ENCODE data around the gene ZNF205. TPM values are rescaled to one million over a fixed set of nuclear protein-coding genes. Genes with fewer than 3 reads are reported as not detected.

The ZNF205 gene
- total and polyA plus RNA-seq, 2 of the 13 experiments (the other 11 are each of a cell fraction or from before 2014, with no cell fraction given) = 5.8 to 10.2 TPM

DNA sequence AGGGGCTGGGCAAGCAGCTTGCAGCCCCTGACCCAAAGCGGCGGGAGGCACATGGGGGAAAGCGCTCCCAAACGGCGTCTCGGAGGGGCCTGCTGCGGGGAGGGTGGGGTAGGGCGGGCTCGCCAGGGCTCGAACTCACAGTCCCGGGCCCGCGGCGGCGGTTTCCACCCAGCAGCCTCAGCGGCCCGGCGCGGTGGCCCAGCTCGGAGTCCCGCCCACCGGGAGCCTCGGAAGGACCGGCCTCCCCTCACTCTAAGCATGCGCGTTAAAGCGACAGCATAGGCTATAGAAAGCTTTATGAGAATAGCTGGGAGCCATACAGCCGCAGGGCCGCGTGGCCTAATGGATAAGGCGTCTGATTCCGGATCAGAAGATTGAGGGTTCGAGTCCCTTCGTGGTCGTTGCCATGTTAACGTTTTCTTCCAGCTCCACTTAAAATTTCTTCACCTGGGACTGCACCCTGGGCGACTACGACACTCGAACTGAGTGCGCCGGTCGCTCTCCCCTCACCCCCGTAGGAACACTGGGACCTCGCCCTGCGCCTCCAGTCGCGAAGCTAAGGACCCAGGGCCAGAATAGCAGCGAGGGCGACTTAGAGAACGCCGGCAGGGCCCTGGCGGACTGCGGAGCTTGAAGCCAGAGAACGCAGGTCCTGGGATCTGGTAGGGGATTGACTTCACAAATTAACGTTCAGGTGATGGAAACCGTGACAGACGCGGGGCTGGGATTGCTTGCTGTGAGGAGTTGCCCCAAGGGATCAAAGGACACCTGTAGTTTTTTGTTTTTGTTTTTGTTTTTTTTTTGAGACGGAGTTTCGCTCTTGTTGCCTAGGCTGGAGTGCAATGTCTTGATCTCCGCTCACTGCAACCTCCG lies 38.2 kb downstream of the ZNF205 start (continued):
- TF ChIP-seq, protein P1, sequence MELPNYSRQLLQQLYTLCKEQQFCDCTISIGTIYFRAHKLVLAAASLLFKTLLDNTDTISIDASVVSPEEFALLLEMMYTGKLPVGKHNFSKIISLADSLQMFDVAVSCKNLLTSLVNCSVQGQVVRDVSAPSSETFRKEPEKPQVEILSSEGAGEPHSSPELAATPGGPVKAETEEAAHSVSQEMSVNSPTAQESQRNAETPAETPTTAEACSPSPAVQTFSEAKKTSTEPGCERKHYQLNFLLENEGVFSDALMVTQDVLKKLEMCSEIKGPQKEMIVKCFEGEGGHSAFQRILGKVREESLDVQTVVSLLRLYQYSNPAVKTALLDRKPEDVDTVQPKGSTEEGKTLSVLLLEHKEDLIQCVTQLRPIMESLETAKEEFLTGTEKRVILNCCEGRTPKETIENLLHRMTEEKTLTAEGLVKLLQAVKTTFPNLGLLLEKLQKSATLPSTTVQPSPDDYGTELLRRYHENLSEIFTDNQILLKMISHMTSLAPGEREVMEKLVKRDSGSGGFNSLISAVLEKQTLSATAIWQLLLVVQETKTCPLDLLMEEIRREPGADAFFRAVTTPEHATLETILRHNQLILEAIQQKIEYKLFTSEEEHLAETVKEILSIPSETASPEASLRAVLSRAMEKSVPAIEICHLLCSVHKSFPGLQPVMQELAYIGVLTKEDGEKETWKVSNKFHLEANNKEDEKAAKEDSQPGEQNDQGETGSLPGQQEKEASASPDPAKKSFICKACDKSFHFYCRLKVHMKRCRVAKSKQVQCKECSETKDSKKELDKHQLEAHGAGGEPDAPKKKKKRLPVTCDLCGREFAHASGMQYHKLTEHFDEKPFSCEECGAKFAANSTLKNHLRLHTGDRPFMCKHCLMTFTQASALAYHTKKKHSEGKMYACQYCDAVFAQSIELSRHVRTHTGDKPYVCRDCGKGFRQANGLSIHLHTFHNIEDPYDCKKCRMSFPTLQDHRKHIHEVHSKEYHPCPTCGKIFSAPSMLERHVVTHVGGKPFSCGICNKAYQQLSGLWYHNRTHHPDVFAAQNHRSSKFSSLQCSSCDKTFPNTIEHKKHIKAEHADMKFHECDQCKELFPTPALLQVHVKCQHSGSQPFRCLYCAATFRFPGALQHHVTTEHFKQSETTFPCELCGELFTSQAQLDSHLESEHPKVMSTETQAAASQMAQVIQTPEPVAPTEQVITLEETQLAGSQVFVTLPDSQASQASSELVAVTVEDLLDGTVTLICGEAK (IDR thresholded peaks at IDR 0.05) = no peak
- TF ChIP-seq, protein P1 (CRISPR knock-in tag; IDR thresholded peaks at IDR 0.05) = 0 out of 2 replicates have a peak, but pooled peaks have one; percentile 36
- TF ChIP-seq, protein P2, sequence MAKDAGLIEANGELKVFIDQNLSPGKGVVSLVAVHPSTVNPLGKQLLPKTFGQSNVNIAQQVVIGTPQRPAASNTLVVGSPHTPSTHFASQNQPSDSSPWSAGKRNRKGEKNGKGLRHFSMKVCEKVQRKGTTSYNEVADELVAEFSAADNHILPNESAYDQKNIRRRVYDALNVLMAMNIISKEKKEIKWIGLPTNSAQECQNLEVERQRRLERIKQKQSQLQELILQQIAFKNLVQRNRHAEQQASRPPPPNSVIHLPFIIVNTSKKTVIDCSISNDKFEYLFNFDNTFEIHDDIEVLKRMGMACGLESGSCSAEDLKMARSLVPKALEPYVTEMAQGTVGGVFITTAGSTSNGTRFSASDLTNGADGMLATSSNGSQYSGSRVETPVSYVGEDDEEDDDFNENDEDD (CRISPR knock-in tag; IDR thresholded peaks at IDR 0.05; ENCODE audit: borderline replicate concordance) = peak; percentile 32; the same call in 1 of the 2 replicates
- TF ChIP-seq, protein P3, sequence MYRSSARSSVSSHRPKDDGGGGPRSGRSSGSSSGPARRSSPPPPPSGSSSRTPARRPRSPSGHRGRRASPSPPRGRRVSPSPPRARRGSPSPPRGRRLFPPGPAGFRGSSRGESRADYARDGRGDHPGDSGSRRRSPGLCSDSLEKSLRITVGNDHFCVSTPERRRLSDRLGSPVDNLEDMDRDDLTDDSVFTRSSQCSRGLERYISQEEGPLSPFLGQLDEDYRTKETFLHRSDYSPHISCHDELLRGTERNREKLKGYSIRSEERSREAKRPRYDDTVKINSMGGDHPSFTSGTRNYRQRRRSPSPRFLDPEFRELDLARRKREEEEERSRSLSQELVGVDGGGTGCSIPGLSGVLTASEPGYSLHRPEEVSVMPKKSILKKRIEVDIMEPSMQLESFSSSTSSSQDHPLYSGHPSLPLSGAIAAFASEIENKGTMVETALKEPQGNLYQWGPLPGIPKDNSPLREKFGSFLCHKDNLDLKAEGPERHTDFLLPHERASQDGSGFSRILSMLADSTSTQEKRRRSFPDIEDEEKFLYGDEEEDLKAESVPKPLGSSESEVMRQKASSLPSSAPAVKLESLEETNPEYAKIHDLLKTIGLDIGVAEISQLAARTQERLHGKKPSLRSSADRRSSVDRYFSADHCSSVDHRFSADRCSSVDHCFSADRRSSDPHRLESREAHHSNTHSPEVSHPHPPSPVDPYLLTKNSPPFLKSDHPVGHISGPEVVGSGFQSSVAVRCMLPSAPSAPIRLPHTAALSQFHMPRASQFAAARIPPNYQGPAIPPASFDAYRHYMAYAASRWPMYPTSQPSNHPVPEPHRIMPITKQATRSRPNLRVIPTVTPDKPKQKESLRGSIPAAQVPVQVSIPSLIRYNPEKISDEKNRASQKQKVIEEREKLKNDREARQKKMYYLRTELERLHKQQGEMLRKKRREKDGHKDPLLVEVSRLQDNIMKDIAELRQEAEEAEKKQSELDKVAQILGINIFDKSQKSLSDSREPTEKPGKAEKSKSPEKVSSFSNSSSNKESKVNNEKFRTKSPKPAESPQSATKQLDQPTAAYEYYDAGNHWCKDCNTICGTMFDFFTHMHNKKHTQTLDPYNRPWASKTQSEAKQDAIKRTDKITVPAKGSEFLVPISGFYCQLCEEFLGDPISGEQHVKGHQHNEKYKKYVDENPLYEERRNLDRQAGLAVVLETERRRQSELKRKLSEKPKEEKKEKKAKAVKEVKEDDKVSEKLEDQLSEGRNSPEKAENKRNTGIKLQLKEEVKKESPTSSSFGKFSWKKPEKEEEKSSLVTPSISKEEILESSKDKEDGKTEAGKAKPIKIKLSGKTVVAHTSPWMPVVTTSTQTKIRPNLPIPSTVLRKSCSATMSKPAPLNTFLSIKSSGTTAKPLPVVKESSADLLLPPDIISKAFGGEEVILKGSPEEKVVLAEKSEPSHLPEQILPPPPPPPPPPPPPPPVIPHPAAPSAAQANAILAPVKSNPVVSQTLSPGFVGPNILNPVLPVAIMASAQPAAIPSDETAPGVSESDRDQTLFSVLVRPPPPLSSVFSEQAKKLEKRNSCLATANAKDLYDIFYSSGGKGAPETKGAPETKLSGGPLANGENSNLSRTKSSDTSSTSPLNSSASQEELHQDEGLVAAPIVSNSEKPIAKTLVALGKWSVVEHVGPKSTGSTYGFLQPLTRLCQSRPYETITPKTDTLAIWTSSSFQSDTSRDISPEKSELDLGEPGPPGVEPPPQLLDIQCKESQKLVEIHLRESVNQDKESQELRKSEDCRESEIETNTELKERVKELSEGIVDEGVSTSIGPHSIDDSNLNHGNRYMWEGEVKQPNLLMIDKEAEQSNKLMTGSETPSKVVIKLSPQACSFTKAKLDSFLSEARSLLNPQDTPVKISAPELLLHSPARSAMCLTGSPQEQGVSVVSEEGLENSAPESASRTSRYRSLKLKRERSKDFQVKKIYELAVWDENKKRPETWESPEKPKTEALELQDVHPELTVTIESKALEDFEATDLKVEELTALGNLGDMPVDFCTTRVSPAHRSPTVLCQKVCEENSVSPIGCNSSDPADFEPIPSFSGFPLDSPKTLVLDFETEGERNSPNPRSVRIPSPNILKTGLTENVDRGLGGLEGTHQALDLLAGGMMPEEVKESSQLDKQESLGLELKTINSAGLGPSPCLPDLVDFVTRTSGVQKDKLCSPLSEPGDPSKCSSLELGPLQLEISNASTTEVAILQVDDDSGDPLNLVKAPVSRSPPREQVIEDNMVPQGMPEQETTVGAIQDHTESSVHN (CRISPR knock-in tag; IDR thresholded peaks at IDR 0.05) = 0 out of 2 replicates have a peak, but pooled peaks have one; percentile 37
- 0 out of 2 replicates have a peak, but pooled peaks have one; percentile 8 for TF ChIP-seq ZNF615 (CRISPR knock-in tag; IDR thresholded peaks at IDR 0.05; ENCODE audit: borderline replicate concordance)
- TF ChIP-seq, protein P4, sequence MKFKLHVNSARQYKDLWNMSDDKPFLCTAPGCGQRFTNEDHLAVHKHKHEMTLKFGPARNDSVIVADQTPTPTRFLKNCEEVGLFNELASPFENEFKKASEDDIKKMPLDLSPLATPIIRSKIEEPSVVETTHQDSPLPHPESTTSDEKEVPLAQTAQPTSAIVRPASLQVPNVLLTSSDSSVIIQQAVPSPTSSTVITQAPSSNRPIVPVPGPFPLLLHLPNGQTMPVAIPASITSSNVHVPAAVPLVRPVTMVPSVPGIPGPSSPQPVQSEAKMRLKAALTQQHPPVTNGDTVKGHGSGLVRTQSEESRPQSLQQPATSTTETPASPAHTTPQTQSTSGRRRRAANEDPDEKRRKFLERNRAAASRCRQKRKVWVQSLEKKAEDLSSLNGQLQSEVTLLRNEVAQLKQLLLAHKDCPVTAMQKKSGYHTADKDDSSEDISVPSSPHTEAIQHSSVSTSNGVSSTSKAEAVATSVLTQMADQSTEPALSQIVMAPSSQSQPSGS (CRISPR knock-in tag; IDR thresholded peaks at IDR 0.05) = peak; percentile 87

Measured in HepG2 (cell line).